HG03558 (cell line): ENCODE measurements around the gene EFNB2.

Source experiments
- ATAC-seq: cut with Tn5 transposase; IDR thresholded peaks from one replicate; pipeline ENCODE4 v1.9.1; 2021; ENCODE audit warnings: moderate number of reproducible peaks; ENCODE audit not compliant: unreplicated experiment; ENCODE audit errors: extremely low read depth

The EFNB2 gene

GRCh38 chr13:106488686-106489085 lies 46.8 kb downstream of the EFNB2 start:
- ATAC-seq, result no peak

GRCh38 chr13:106488076-106488475 lies 47.4 kb downstream of the EFNB2 start:
- ATAC-seq, result no peak

GRCh38 chr13:106487129-106487528 lies 48.3 kb downstream of the EFNB2 start:
- no peak for ATAC-seq

DNA sequence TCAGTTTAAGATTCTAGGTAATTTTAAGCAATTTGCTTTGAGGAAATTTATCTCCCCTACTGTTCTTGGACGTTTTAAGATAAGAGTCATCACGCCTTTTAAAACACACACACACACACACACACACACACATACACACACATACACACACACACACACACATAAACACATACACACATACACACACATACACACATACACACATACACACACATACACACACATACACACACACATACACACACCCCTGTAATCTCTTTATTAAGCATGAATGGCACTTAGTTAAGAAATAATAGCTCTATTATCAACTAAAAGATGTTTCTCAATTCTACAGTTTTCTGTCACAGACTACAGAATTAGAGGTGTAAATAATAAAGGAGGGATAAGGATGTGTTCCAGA lies 49.2 kb downstream of the EFNB2 start:
- no peak for ATAC-seq

DNA sequence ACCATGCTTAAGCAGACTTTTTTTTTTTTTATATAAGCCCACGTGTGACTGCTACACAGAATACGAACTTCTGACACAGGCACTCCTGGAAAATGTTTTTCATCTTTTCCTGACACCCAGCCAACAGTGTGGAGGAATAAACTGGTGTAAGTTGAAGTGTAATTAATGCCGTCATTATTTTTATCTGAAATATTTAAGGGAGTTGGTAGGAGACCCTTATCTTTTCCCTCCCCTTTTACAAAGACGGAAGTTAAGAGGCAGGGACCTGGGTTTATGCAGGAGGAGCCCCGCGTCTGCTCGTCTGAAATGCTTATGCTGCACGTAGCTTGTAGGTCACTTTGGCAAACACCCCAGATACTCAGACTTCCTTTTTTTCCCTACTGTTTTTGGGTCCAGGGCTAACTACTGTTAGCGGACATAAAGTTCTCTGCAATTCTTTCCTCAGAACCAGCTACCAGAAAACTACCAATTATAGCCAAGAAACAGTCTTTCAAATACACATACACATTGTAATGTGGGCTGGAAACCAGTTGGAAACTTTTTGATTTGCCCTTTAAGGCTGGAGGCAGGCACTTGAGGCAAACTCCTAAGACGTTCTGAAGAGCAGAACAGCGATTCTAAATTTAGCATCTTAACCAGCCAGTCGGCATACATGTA lies 50.8 kb downstream of the EFNB2 start:
- no peak for ATAC-seq

GRCh38 chr13:106484084-106484483 lies 51.4 kb downstream of the EFNB2 start:
- no peak for ATAC-seq

GRCh38 chr13:106481919-106482318 lies 53.5 kb downstream of the EFNB2 start:
- ATAC-seq, result no peak

DNA sequence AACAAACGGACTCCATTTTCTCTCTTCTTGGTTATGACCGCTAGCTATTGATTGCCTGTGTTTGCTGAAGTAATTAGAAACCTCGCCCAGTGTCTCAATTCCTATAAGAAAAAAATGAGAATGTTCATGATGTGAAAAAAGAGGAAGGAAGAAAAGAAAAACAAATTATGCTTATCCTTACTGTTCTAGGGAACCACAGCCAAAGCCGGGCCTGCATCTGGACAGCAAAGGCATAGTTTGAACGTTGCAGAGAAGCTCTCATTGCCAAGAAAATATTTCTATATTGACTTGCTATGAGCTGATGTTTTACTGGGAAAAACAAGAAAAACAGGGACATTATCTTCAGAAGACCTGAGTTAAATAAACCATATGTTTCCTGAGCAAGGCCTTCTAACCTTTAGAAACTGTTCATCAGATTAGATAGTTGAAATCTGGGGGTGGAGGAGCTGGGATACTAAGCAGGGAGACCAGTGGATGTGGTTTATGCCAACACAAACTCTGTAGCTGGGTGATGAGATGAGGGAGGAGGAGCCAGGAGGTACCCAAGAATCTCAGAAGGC lies 55.0 kb downstream of the EFNB2 start:
- ATAC-seq, result no peak

DNA sequence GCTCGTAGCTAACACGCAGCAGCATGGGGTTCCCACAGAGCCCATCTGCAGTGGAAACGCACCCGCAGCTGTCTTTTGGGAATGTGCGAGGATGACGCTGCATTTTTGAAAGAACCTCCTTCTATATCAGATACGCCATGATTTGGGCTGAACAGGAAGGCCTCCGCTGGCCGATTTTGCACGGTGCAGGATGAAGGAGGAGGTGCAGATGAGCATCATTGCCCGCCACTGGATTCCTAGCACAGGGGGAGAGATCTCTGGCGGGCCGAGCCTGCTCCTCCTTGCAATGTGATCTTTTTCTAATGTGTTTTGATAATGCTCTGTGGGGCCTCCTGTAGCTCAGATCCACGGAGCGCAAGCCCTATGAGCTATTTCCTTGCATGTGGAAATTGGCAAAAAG lies 55.5 kb downstream of the EFNB2 start:
- no peak for ATAC-seq

DNA sequence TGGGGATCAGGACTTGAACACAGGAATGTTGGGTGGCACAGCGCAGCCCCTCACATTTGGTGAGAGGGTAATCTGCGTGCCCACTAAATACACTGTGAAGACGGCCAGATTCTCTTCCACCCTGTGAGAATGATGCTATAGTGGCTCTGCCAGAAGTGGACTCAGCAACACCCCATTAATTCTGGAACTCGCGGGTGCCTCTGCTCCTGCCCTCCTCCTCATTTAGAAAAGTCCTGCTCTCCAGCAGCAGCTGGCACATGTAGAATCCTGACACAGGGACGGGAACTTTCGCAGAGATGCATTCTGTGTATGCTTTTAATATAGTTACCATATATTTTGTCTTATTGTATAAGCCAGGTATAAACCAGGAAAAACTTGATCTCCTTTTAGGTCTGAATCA lies 57.3 kb downstream of the EFNB2 start:
- ATAC-seq, result no peak

DNA sequence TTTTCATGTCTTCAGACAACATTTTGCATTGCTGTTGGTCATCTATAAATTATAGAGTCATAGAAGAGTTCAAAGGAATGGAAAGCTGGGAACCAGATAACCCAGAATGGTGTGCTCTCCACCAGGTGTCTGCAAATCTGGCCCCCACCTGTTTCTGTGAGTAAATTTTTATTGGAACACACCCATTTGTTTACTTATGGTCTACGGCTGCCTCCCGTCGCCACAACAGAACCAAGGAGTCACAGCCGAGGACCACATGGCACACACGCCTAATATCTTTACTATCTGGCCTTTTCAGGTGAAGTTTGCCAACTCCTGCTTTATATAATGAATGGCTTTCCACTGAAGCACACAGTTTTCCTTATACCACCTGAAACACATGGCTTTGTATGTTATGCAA lies 58.2 kb downstream of the EFNB2 start:
- ATAC-seq, result no peak

DNA sequence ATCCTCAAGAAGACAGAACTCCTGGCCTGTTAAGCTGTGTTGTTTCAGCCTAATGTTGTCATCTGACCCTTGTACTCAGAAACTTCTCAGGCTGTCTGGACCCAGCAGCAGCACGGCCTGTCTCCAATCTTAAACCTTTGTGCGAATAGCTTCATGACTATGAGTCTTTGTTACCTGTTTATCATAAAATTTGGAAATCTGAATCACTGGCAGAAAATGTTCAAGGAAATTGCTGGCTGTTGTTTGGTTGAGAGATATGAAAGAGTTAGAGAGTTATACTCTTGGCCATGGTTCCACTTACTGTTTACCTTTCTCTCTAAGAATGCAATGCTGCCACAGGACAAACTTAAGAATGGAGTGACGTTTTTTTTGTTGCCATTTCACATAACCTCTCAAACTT lies 59.6 kb downstream of the EFNB2 start:
- ATAC-seq, result no peak

- no peak for ATAC-seq
These were observed 60.5 kb downstream of the EFNB2 start for GRCh38 chr13:106474912-106475311.

DNA sequence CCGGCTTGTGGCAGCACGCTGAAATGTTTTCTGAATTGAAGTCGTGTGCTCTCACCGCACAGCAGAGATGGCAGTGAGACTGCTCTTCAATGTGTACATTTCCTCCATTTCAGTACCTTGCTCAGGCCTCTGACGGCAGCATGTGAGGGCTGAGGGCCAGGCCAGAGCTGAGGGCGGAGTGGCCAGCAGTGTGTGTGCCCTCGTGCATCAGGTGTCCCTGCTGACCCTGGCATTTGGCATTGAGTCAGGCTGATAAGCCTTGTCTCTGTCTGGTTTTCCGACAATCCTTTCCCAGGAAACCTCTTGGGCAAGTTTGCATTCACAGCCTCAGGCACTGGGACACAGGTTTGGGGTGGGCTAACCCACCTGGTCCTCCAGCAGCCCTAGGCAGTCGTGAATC lies 62.3 kb downstream of the EFNB2 start:
- ATAC-seq, result no peak

DNA sequence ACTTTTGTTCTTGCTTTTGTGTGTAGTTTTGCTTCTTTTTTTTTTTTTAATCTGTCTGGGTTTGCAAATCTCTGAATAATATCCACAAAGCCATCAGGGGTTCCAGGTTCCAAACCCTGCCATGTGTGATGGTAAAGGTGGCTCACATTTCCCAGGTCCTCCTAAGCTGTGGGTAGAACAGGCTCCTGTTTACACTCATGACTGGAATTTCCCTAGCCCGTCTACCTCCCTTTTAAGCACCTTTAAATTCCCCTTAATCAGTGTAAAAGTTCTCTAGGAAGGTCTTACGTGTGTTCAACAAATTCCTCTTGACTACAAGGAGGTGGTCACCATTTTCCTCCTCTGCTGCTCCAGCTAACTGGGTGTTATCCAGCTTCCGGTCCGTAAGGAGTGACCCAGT lies 62.8 kb downstream of the EFNB2 start:
- ATAC-seq, result no peak

- no peak for ATAC-seq
These were observed 63.4 kb downstream of the EFNB2 start for GRCh38 chr13:106471957-106472543.

DNA sequence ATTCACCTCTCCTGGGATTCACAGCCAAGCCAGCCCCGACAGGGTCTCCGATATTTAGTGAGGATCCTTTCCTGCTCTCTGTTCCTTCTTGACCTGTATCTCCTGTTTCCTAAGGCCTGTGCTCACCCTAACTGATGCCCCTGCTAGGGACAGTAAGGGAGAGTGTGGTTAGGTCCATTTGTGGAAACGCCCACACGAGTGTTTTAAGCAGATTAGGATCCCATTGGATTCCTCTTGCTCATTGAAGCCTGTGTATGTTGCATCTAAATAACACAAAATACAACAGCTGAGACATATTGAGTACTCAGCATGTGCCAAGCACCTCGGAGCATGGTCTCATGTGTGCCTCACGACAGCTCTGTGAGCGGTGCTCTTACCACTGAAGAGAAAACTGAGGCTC lies 64.9 kb downstream of the EFNB2 start:
- no peak for ATAC-seq

DNA sequence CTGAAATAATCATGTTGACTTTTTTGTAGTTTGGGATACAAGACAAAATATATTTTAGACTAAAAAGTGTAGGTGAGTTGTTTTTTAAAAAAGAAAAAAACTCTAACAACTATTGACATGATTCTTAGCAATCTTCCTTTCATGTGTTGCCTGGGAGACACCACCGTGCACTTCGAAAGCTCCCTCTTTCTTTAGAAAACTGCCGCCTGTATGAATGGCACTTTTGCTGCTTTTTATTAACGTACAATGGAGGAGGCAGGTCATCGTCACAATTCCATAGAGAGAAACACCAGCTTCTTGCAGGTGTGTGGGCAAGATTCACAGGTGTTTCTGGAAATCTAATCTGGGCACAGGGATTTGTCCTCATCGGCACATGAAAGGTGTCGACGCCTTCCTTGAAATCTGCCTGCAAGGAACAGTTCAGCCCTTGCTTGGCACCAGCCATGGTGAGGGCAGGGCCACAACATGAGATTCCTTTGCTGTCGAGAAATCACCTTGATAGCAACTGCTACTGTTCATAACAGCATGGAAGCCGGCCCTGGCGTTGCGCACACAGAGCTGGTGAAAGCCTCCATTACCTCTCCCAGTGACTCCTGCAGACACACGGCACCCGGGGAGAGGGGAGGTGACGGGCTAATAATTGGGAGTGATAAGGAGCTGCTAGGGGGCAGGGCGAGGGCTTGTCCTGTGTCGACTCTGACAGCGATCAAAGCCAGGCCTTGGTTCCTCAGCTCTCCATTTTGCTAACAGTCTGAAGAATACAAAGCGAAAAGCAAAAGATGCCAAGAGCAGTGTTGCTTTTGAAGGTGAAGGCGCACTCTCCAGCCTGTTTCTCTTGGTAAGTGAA lies 66.5 kb downstream of the EFNB2 start:
- no peak for ATAC-seq

- no peak for ATAC-seq
These were observed 67.3 kb downstream of the EFNB2 start for GRCh38 chr13:106468207-106468606.

- no peak for ATAC-seq
These were observed 67.9 kb downstream of the EFNB2 start for GRCh38 chr13:106467427-106468122.
